Measurements from ENCODE around the gene NDUFC1. TPM values are rescaled to one million over a fixed set of nuclear protein-coding genes. Genes with fewer than 3 reads are reported as not detected.
A peak's percentile ranks its signal among the peaks of the same experiment; 100 is the strongest.

The NDUFC1 gene
- total and polyA plus RNA-seq, 9 of the 15 experiments (the other 6 are each of a cell fraction or from before 2014, with no cell fraction given), result 58.9 to 378 (median 120) TPM

- TF ChIP-seq MXD1 (CRISPR knock-in tag; IDR thresholded peaks at IDR 0.05; ENCODE audit: borderline replicate concordance, poor library complexity, severe bottlenecking) (no peak), RCOR1 (IDR thresholded peaks at IDR 0.05; ENCODE audit: borderline replicate concordance in 1 of 2, low read depth in 2 of 2, low read length in 2 of 2) (peak; percentile 74 to 97), CREB3L1 (IDR thresholded peaks at IDR 0.05; ENCODE audit: borderline replicate concordance, low read depth) (peak; percentile 44; the same call in 1 of the 2 replicates), NCOA1 (IDR thresholded peaks at IDR 0.05; ENCODE audit: low read depth) (0 out of 2 replicates have a peak, but pooled peaks have one; percentile 52), SMARCC2 (IDR thresholded peaks at IDR 0.05; ENCODE audit: low read depth) (peak; percentile 77; the same call in 1 of the 2 replicates), MLLT1 (IDR thresholded peaks at IDR 0.05) (peak in 1 of 2 experiments; percentile 92; a peak in 2 of 4 replicates), HNRNPK (IDR thresholded peaks at IDR 0.05; ENCODE audit: low read depth, low read length, poor library complexity, severe bottlenecking) (no peak), SNIP1 (IDR thresholded peaks at IDR 0.05; ENCODE audit: low read depth) (no peak), JUN (IDR thresholded peaks at IDR 0.05; ENCODE audit: borderline replicate concordance, low read depth, low read length) (peak; percentile 82; the same call in 1 of the 2 replicates), JUN (CRISPR knock-in tag; IDR thresholded peaks at IDR 0.05; ENCODE audit: borderline replicate concordance) (no peak), E2F6 (IDR thresholded peaks at IDR 0.05; ENCODE audit: borderline replicate concordance in 1 of 2, extremely low read depth in 1 of 2, insufficient read depth in 1 of 2, insufficient read length in 1 of 2, low read depth in 1 of 2, low read length in 1 of 2, poor library complexity in 1 of 2, severe bottlenecking in 1 of 2) (peak in 1 of 2 experiments; percentile 29), AFF1 (IDR thresholded peaks at IDR 0.05; ENCODE audit: low read depth in 1 of 2, partially characterized antibody in 2 of 2) (peak in 1 of 2 experiments; percentile 52), ZBTB1 (CRISPR knock-in tag; IDR thresholded peaks at IDR 0.05; ENCODE audit: borderline replicate concordance, low read depth) (peak; percentile 72; the same call in 1 of the 2 replicates)
Measured at GRCh38 chr4:139266583-139267257, 35.6 kb downstream of the NDUFC1 start (continued).

All from K562 (cell line).